Measurements from ENCODE around the gene ZBTB16. TPM values are rescaled to one million over a fixed set of nuclear protein-coding genes. Genes with fewer than 3 reads are reported as not detected.

The ZBTB16 gene
- total and polyA plus RNA-seq, 11 donors, result 15.3 to 130 (median 62.8) TPM

GRCh38 chr11:114064216-114064615, 4.7 kb downstream of the ZBTB16 start:
- no peak for ATAC-seq
- intact Hi-C loops (cut with DNase I), result loop anchor here in 9 of 10 donors (5.0 to 10.0 kb wide), 7 partner anchors 43 to 118 kb away; no protein-coding TSS in a partner anchor

GRCh38 chr11:114065094-114065493, 5.6 kb downstream of the ZBTB16 start:
- no peaks in the 10 kb centered on the region for H3K27me3 ChIP-seq
- peaks cover 19 to 87% (median 77%) of the 10 kb centered on the region in 12 donors for H3K4me1 ChIP-seq
- intact Hi-C loops (cut with DNase I), result loop anchor here in 4 of 10 donors (5.0 to 10.0 kb wide), 2 partner anchors 50 to 52 kb away; no protein-coding TSS in a partner anchor
- no peaks in the 10 kb centered on the region for H3K9me3 ChIP-seq
- DNase-seq, result no peak
- H3K27ac ChIP-seq, result peak overlapping the region in 5 of 12 donors; percentile 25 to 100 (median 44)
- ATAC-seq, result no peak
- 62 to 84% (median 65%) methylated on average over 4 of the region's 4 CpGs for WGBS, 4 donors
- H3K36me3 ChIP-seq, result peaks cover 5 to 65% (median 52%) of the 10 kb centered on the region in 9 donors
- peak overlapping the region in 5 of 12 donors; percentile 9 to 99 (median 31) for H3K4me3 ChIP-seq
- TF ChIP-seq CTCF (IDR thresholded peaks at IDR 0.05) (no peak), POLR2A (IDR thresholded peaks at IDR 0.05) (no peak)

More at GRCh38 chr11:114064216-114064615, 4.7 kb downstream of the ZBTB16 start:
- H3K4me3 ChIP-seq, result peak overlapping the region in 5 of 12 donors; percentile 9 to 99 (median 31)
- H3K4me1 ChIP-seq, result peaks cover 19 to 80% (median 75%) of the 10 kb centered on the region in 12 donors
- peaks cover 5 to 63% (median 48%) of the 10 kb centered on the region in 9 donors for H3K36me3 ChIP-seq
- no peaks in the 10 kb centered on the region for H3K9me3 ChIP-seq
- DNase-seq, result no peak
- peak overlapping the region in 5 of 12 donors; percentile 11 to 100 (median 44) for H3K27ac ChIP-seq
- no peaks in the 10 kb centered on the region for H3K27me3 ChIP-seq
- no peak for TF ChIP-seq CTCF (IDR thresholded peaks at IDR 0.05)
- TF ChIP-seq POLR2A (IDR thresholded peaks at IDR 0.05), result no peak
- 60 to 91% (median 77%) methylated on average over 12 to 14 of the region's 14 CpGs for WGBS, 4 donors

GRCh38 chr11:114066046-114066648, 6.6 kb downstream of the ZBTB16 start:
- 72 to 87% (median 77%) methylated on average over 14 of the region's 14 CpGs for WGBS, 4 donors
- Histone ChIP-seq H3K9me3 (no peaks in the 10 kb centered on the region), H3K4me3 (peak overlapping the region in 2 of 12 donors; percentile 76 to 99), H3K4me1 (peaks cover 24 to 96% (median 85%) of the 10 kb centered on the region in 12 donors), H3K27ac (peak overlapping the region in 4 of 12 donors; percentile 4 to 100 (median 20)), H3K27me3 (no peaks in the 10 kb centered on the region), H3K36me3 (peaks cover 5 to 70% (median 52%) of the 10 kb centered on the region in 9 donors)
- intact Hi-C loops (cut with DNase I), result loop anchor here in 4 of 10 donors (5.0 to 10.0 kb wide), 2 partner anchors 49 to 51 kb away; no protein-coding TSS in a partner anchor
- TF ChIP-seq CTCF (IDR thresholded peaks at IDR 0.05) (no peak), POLR2A (IDR thresholded peaks at IDR 0.05) (no peak)
- ATAC-seq (no peak), DNase-seq (no peak)

- Histone ChIP-seq H3K9me3 (no peaks in the 10 kb centered on the region), H3K27me3 (no peaks in the 10 kb centered on the region), H3K36me3 (peaks cover 5 to 68% (median 49%) of the 10 kb centered on the region in 9 donors), H3K4me1 (peaks cover 20 to 99% (median 85%) of the 10 kb centered on the region in 12 donors), H3K27ac (peak overlapping the region in 4 of 12 donors; percentile 0 to 100 (median 68)), H3K4me3 (peak overlapping the region in 2 of 12 donors; percentile 76 to 99)
- TF ChIP-seq CTCF (IDR thresholded peaks at IDR 0.05) (no peak), POLR2A (IDR thresholded peaks at IDR 0.05) (no peak)
- no peak for ATAC-seq
- no peak for DNase-seq
- WGBS, 4 donors, result 65 to 83% (median 69%) methylated on average over 4 of the region's 4 CpGs
- intact Hi-C loops (cut with DNase I), result loop anchor here in 4 of 10 donors (5.0 to 10.0 kb wide), 2 partner anchors 46 to 49 kb away; no protein-coding TSS in a partner anchor
Measured at GRCh38 chr11:114068327-114068726, 8.8 kb downstream of the ZBTB16 start.

Data from heart left ventricle (tissue), 16 donors.